ENCODE measurements around the gene ATP8B4. TPM values are rescaled to one million over a fixed set of nuclear protein-coding genes. Genes with fewer than 3 reads are reported as not detected.

ATP8B4 gene
- polyA plus RNA-seq, 1 donor (not counting 4 experiments of a cell fraction or from before 2014, with no cell fraction given): 0.05 TPM

DNA sequence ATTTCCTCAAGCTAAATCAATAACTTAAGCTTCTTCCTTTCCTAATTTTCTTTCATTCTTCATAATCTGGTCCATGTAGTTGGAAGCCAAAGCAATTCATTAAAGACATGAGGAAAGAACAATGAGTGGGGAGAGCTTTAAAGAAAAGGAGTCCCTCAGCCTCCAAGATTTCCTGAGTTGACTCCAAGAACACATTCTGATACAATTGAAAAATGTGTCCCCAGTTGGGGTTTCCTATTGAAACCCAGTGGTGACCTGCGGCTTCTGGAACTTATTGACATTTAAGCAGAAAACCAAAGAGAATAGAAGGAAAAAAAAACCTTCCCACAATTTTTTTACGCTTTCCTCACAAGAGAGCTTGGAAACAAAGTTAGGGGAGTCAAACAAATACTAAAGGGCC, 37.0 kb downstream of the ATP8B4 start:
- no peaks in the 10 kb centered on the region for H3K9me3 ChIP-seq (ENCODE audit: control insufficient read depth, low read depth, low read length)
- H3K4me2 ChIP-seq (ENCODE audit: control insufficient read depth, extremely low read depth, insufficient read depth, low read depth, low read length): no peak overlapping the region
- no peaks in the 10 kb centered on the region for H4K20me1 ChIP-seq (ENCODE audit: control insufficient read depth, extremely low read depth, insufficient read depth, low read length)
- no peak overlapping the region for H3K27ac ChIP-seq (ENCODE audit: control insufficient read depth, insufficient read depth, low read length)
- no peaks in the 10 kb centered on the region for H3K36me3 ChIP-seq (ENCODE audit: control insufficient read depth in 2 of 2, extremely low read depth in 1 of 2, insufficient read depth in 2 of 2, low read length in 2 of 2)
- dilution Hi-C loops (cut with MboI; ENCODE audit: extremely low pct_ligation_motif_present, low sequenced_read_pairs): no loop called here
- H3K79me2 ChIP-seq (ENCODE audit: control insufficient read depth, insufficient read depth, low read length): no peaks in the 10 kb centered on the region
- H3K9me1 ChIP-seq (ENCODE audit: control insufficient read depth, extremely low read depth, insufficient read depth, low read length): no peaks in the 10 kb centered on the region
- no peak overlapping the region for H2AFZ ChIP-seq (ENCODE audit: control insufficient read depth, low read length)
- H3K4me1 ChIP-seq (ENCODE audit: control insufficient read depth, extremely low read depth, insufficient read depth, low read length): no peaks in the 10 kb centered on the region
- TF ChIP-seq EZH2 (IDR thresholded peaks at IDR 0.05; ENCODE audit: low read length): no peak
- TF ChIP-seq, protein P1, sequence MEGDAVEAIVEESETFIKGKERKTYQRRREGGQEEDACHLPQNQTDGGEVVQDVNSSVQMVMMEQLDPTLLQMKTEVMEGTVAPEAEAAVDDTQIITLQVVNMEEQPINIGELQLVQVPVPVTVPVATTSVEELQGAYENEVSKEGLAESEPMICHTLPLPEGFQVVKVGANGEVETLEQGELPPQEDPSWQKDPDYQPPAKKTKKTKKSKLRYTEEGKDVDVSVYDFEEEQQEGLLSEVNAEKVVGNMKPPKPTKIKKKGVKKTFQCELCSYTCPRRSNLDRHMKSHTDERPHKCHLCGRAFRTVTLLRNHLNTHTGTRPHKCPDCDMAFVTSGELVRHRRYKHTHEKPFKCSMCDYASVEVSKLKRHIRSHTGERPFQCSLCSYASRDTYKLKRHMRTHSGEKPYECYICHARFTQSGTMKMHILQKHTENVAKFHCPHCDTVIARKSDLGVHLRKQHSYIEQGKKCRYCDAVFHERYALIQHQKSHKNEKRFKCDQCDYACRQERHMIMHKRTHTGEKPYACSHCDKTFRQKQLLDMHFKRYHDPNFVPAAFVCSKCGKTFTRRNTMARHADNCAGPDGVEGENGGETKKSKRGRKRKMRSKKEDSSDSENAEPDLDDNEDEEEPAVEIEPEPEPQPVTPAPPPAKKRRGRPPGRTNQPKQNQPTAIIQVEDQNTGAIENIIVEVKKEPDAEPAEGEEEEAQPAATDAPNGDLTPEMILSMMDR (optimal IDR thresholded peaks at IDR 0.05 in 1 of 3, IDR thresholded peaks at IDR 0.05 in 1 of 3, conservative IDR thresholded peaks at IDR 0.05 in 1 of 3; ENCODE audit: extremely low read depth in 1 of 3, insufficient read depth in 2 of 3, low read length in 3 of 3): no peak
- H3K9ac ChIP-seq (ENCODE audit: control insufficient read depth, extremely low read depth, insufficient read depth, low read length): no peak overlapping the region
- FAIRE-seq (no peak), DNase-seq (ENCODE audit: low read depth, low spot score) (no peak)
- no peak overlapping the region for H3K4me3 ChIP-seq (ENCODE audit: control insufficient read depth in 2 of 3, extremely low read depth in 1 of 3, insufficient read depth in 2 of 3, low read depth in 1 of 3, low read length in 3 of 3)
- no peaks in the 10 kb centered on the region for H3K27me3 ChIP-seq (ENCODE audit: control insufficient read depth, extremely low read depth, insufficient read depth, low read length)

DNA sequence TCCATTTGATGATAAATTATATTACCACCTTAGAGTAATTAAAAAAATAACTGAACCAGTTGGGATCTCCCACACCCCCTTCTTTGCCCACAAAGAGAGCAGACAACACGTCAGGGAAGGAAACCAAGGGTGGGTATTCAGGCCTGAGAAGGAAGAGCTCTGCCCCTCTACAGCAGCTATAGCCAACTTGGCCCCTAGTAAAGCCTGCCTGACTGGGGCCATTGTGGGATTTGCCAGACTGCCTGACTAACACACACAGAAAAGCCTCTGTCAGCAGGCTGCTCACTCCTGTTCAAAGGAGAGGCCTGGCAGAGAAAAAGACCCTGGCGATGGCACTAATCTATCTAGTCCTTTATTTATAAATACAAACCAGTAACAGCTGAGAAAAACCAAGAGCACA, 41.4 kb downstream of the ATP8B4 start:
- Histone ChIP-seq H4K20me1 (ENCODE audit: control insufficient read depth, extremely low read depth, insufficient read depth, low read length) (no peaks in the 10 kb centered on the region), H3K79me2 (ENCODE audit: control insufficient read depth, insufficient read depth, low read length) (no peaks in the 10 kb centered on the region), H2AFZ (ENCODE audit: control insufficient read depth, low read length) (no peak overlapping the region), H3K4me3 (ENCODE audit: control insufficient read depth in 2 of 3, extremely low read depth in 1 of 3, insufficient read depth in 2 of 3, low read depth in 1 of 3, low read length in 3 of 3) (no peak overlapping the region), H3K36me3 (ENCODE audit: control insufficient read depth in 2 of 2, extremely low read depth in 1 of 2, insufficient read depth in 2 of 2, low read length in 2 of 2) (no peaks in the 10 kb centered on the region), H3K9me3 (ENCODE audit: control insufficient read depth, low read depth, low read length) (no peaks in the 10 kb centered on the region), H3K27me3 (ENCODE audit: control insufficient read depth, extremely low read depth, insufficient read depth, low read length) (no peaks in the 10 kb centered on the region), H3K4me1 (ENCODE audit: control insufficient read depth, extremely low read depth, insufficient read depth, low read length) (no peaks in the 10 kb centered on the region), H3K9me1 (ENCODE audit: control insufficient read depth, extremely low read depth, insufficient read depth, low read length) (no peaks in the 10 kb centered on the region), H3K27ac (ENCODE audit: control insufficient read depth, insufficient read depth, low read length) (no peak overlapping the region), H3K4me2 (ENCODE audit: control insufficient read depth, extremely low read depth, insufficient read depth, low read depth, low read length) (no peak overlapping the region), H3K9ac (ENCODE audit: control insufficient read depth, extremely low read depth, insufficient read depth, low read length) (no peak overlapping the region)
- DNase-seq (ENCODE audit: low read depth, low spot score) (no peak), FAIRE-seq (no peak)
- dilution Hi-C loops (cut with MboI; ENCODE audit: extremely low pct_ligation_motif_present, low sequenced_read_pairs): no loop called here
- TF ChIP-seq, protein P1 (optimal IDR thresholded peaks at IDR 0.05 in 1 of 3, IDR thresholded peaks at IDR 0.05 in 1 of 3, conservative IDR thresholded peaks at IDR 0.05 in 1 of 3; ENCODE audit: extremely low read depth in 1 of 3, insufficient read depth in 2 of 3, low read length in 3 of 3): no peak
- no peak for TF ChIP-seq EZH2 (IDR thresholded peaks at IDR 0.05; ENCODE audit: low read length)
